Measurements from ENCODE around the gene SLC2A13.
"Not testable (repeated sequence)": the region's sequence is repeated elsewhere in the genome, so short reads cannot be mapped to it uniquely, and the experiment has no call there.

The SLC2A13 gene

GRCh38 chr12:39922598-39922997 is 183.3 kb downstream of the SLC2A13 start:
- DNase-seq, result peak; percentile 81 to 83

- no peak for DNase-seq
These were observed 185.2 kb downstream of the SLC2A13 start for GRCh38 chr12:39920647-39921046.

GRCh38 chr12:39920222-39920621 is 185.7 kb downstream of the SLC2A13 start:
- DNase-seq, result no peak

- DNase-seq, result no peak
These were observed 186.1 kb downstream of the SLC2A13 start for GRCh38 chr12:39919790-39920189.

- no peak for DNase-seq
These were observed 190.6 kb downstream of the SLC2A13 start for GRCh38 chr12:39915249-39915648.

GRCh38 chr12:39912211-39912980 is 193.5 kb downstream of the SLC2A13 start:
- no peak for DNase-seq

GRCh38 chr12:39906237-39906636 is 199.6 kb downstream of the SLC2A13 start:
- DNase-seq, result no peak

GRCh38 chr12:39905152-39905551 is 200.7 kb downstream of the SLC2A13 start:
- DNase-seq, result no peak

- no peak for DNase-seq
These were observed 203.1 kb downstream of the SLC2A13 start for GRCh38 chr12:39902821-39903220.

GRCh38 chr12:39897315-39897714 is 208.6 kb downstream of the SLC2A13 start:
- no peak for DNase-seq

GRCh38 chr12:39893388-39893787 is 212.5 kb downstream of the SLC2A13 start:
- DNase-seq, result not testable (repeated sequence)

GRCh38 chr12:39892146-39892545 is 213.7 kb downstream of the SLC2A13 start:
- DNase-seq, result no peak

GRCh38 chr12:39887856-39888255 is 218.0 kb downstream of the SLC2A13 start:
- no peak for DNase-seq

- DNase-seq, result no peak
These were observed 219.8 kb downstream of the SLC2A13 start for GRCh38 chr12:39886106-39886505.

- no peak for DNase-seq
These were observed 221.2 kb downstream of the SLC2A13 start for GRCh38 chr12:39884616-39885125.

- DNase-seq, result no peak
These were observed 222.5 kb downstream of the SLC2A13 start for GRCh38 chr12:39883411-39883810.

GRCh38 chr12:39878753-39879152 is 227.1 kb downstream of the SLC2A13 start:
- no peak for DNase-seq

- DNase-seq, result no peak
These were observed 230.2 kb downstream of the SLC2A13 start for GRCh38 chr12:39875721-39876120.

- no peak for DNase-seq
These were observed 231.1 kb downstream of the SLC2A13 start for GRCh38 chr12:39874785-39875184.

GRCh38 chr12:39873065-39873464 is 232.8 kb downstream of the SLC2A13 start:
- no peak for DNase-seq

GRCh38 chr12:39872425-39872824 is 233.5 kb downstream of the SLC2A13 start:
- DNase-seq, result no peak

- no peak for DNase-seq
These were observed 237.6 kb downstream of the SLC2A13 start for GRCh38 chr12:39868328-39868725.

GRCh38 chr12:39867631-39868327 is 238.1 kb downstream of the SLC2A13 start:
- DNase-seq, result no peak

- DNase-seq, result no peak
These were observed 239.7 kb downstream of the SLC2A13 start for GRCh38 chr12:39866135-39866534.

Measured in inflammatory macrophage treated with lipopolysaccharide for 1 hour (primary cell).